NB4 (cell line): Measurements from ENCODE around the gene SMIM44.

Source experiments
- POLR2A ChIP-seq: IDR thresholded peaks from 2 replicates; pipeline ENCODE4 v1.6.1; 2011; ENCODE audit warnings: mild to moderate bottlenecking; ENCODE audit not compliant: insufficient read length; ENCODE audit errors: extremely low read depth
- TF ChIP-seq, protein P1 (sequence below): IDR thresholded peaks from one replicate; pipeline ENCODE4 v1.5.1; 2012; ENCODE audit warnings: low read depth, low read length
- TF ChIP-seq, protein P2 (sequence below): IDR thresholded peaks from 2 replicates; pipeline ENCODE4 v1.6.1; 2011; ENCODE audit warnings: low read depth, low read length

GRCh38 chr19:3499738-3500428, 16.6 kb upstream of the SMIM44 start:
- TF ChIP-seq, protein P1, sequence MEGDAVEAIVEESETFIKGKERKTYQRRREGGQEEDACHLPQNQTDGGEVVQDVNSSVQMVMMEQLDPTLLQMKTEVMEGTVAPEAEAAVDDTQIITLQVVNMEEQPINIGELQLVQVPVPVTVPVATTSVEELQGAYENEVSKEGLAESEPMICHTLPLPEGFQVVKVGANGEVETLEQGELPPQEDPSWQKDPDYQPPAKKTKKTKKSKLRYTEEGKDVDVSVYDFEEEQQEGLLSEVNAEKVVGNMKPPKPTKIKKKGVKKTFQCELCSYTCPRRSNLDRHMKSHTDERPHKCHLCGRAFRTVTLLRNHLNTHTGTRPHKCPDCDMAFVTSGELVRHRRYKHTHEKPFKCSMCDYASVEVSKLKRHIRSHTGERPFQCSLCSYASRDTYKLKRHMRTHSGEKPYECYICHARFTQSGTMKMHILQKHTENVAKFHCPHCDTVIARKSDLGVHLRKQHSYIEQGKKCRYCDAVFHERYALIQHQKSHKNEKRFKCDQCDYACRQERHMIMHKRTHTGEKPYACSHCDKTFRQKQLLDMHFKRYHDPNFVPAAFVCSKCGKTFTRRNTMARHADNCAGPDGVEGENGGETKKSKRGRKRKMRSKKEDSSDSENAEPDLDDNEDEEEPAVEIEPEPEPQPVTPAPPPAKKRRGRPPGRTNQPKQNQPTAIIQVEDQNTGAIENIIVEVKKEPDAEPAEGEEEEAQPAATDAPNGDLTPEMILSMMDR, result no peak
- TF ChIP-seq POLR2A, result no peak
- TF ChIP-seq, protein P2, sequence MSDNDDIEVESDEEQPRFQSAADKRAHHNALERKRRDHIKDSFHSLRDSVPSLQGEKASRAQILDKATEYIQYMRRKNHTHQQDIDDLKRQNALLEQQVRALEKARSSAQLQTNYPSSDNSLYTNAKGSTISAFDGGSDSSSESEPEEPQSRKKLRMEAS, result no peak
